HEK293 (cell line): ENCODE measurements around the gene PATL2.

Source experiments
- CTCF ChIA-PET: fragments of 350-600 bp; formaldehyde crosslinking; extraction: SDS; loops from one replicate; lab custom pipeline; 2021; ENCODE audit warnings: antibody characterized with exemption; lab: Yijun Ruan, JAX
- POLR2A ChIA-PET: fragments of 300-600 bp; formaldehyde crosslinking; extraction: SDS; loops from one replicate; lab custom pipeline; 2020; ENCODE audit warnings: antibody characterized with exemption, inconsistent platforms; lab: Yijun Ruan, JAX
- H3K27ac ChIP-seq: fragments of 200-500 bp; sonication (Bioruptor generic); 2 replicates; pipeline ENCODE4 v1.5.1; 2014; ENCODE audit warnings: low read depth, low read length, control low read depth, inconsistent platforms; ENCODE audit errors: extremely low read depth
- H3K36me3 ChIP-seq, 2 experiments: fragments of 200-500 bp in 1 of 2; sonication (Bioruptor generic) in 1 of 2; 1 replicate in 1 of 2; 2 replicates in 1 of 2; pipeline ENCODE4 v1.5.1; 2014 to 2017; ENCODE audit warnings: inconsistent platforms in 2 of 2, low read length in 2 of 2; ENCODE audit not compliant: control insufficient read depth in 2 of 2, insufficient read depth in 1 of 2
- H3K4me1 ChIP-seq: fragments of 200-500 bp; sonication (Bioruptor generic); 2 replicates; pipeline ENCODE4 v1.5.1; 2014; ENCODE audit warnings: mild to moderate bottlenecking, low read length, inconsistent platforms; ENCODE audit not compliant: control insufficient read depth, insufficient read depth
- H3K4me3 ChIP-seq: 2 replicates; pipeline ENCODE4 v1.5.1; 2011; ENCODE audit warnings: low read depth, mild to moderate bottlenecking, control low read depth, low read length, moderate library complexity
- H3K9me3 ChIP-seq: fragments of 200-500 bp; sonication (Bioruptor generic); 2 replicates; pipeline ENCODE4 v1.5.1; 2014; ENCODE audit warnings: low read depth, low read length, inconsistent platforms; ENCODE audit not compliant: control insufficient read depth, insufficient read depth
- GLI2 ChIP-seq: fragments of 450-650 bp; formaldehyde crosslinking; IDR thresholded peaks from 2 replicates; pipeline ENCODE4; 2017; ENCODE audit warnings: missing biosample characterization, missing genetic modification characterization, low read depth, borderline replicate concordance
- GLIS2 ChIP-seq: fragments of 450-650 bp; formaldehyde crosslinking; IDR thresholded peaks from 2 replicates; pipeline ENCODE4 v1.5.1; 2016; ENCODE audit warnings: missing biosample characterization, missing genetic modification characterization
- MEIS1 ChIP-seq: sonication (generic); formaldehyde crosslinking; IDR thresholded peaks from 2 replicates; pipeline ENCODE4 v1.8.1; 2022; ENCODE audit warnings: missing genetic modification reagents, mild to moderate bottlenecking, borderline replicate concordance
- SCRT1 ChIP-seq: fragments of 450-650 bp; formaldehyde crosslinking; IDR thresholded peaks from 2 replicates; pipeline ENCODE4 v1.5.1; 2016; ENCODE audit warnings: missing biosample characterization, missing genetic modification characterization, borderline replicate concordance
- ZBTB10 ChIP-seq: fragments of 450-650 bp; formaldehyde crosslinking; IDR thresholded peaks from 2 replicates; pipeline ENCODE4 v1.5.1; 2016; ENCODE audit warnings: missing biosample characterization, missing genetic modification characterization
- ZBTB11 ChIP-seq: fragments of 450-650 bp; formaldehyde crosslinking; conservative IDR thresholded peaks from 2 replicates; pipeline ENCODE4 v1.5.1; 2016; ENCODE audit warnings: low read depth, missing biosample characterization, missing genetic modification characterization
- ZBTB17 ChIP-seq: fragments of 450-650 bp; formaldehyde crosslinking; IDR thresholded peaks from 2 replicates; pipeline ENCODE4 v1.5.1; 2016; ENCODE audit warnings: missing biosample characterization, missing genetic modification characterization
- ZBTB21 ChIP-seq: fragments of 450-650 bp; formaldehyde crosslinking; IDR thresholded peaks from 2 replicates; pipeline ENCODE4 v1.5.1; 2017; ENCODE audit warnings: missing biosample characterization, missing genetic modification characterization
- ZNF274 ChIP-seq, 2 experiments: fragments of 200-500 bp in 1 of 2; fragments of 450-650 bp in 1 of 2; sonication (Bioruptor generic) in 1 of 2; formaldehyde crosslinking in 1 of 2; IDR thresholded peaks; 2 replicates each; pipeline versions ENCODE4 v1.5.1 to v1.6.1; 2014 to 2016; ENCODE audit warnings: borderline replicate concordance in 1 of 2, inconsistent platforms in 1 of 2, low read length in 1 of 2, missing biosample characterization in 1 of 2, missing genetic modification characterization in 1 of 2
- ZNF426 ChIP-seq: fragments of 450-650 bp; formaldehyde crosslinking; IDR thresholded peaks from 2 replicates; pipeline ENCODE4 v1.5.1; 2017; ENCODE audit warnings: missing biosample characterization, missing genetic modification characterization, mild to moderate bottlenecking, inconsistent platforms, moderate library complexity
- ZNF580 ChIP-seq: fragments of 450-650 bp; formaldehyde crosslinking; IDR thresholded peaks from 2 replicates; pipeline ENCODE4 v1.5.1; 2016; ENCODE audit warnings: missing biosample characterization, missing genetic modification characterization
- ZNF600 ChIP-seq: fragments of 450-650 bp; formaldehyde crosslinking; IDR thresholded peaks from 2 replicates; pipeline ENCODE4 v1.5.1; 2016; ENCODE audit warnings: missing biosample characterization, missing genetic modification characterization
- ZNF624 ChIP-seq: fragments of 450-650 bp; formaldehyde crosslinking; IDR thresholded peaks from 2 replicates; pipeline ENCODE4 v1.5.1; 2017; ENCODE audit warnings: missing biosample characterization, missing genetic modification characterization
- ZNF677 ChIP-seq: fragments of 450-650 bp; IDR thresholded peaks from 2 replicates; pipeline ENCODE4 v1.5.0; 2018; ENCODE audit warnings: missing biosample characterization, mild to moderate bottlenecking, missing genetic modification characterization, moderate library complexity
- TF ChIP-seq, protein P1 (sequence below): fragments of 450-650 bp; formaldehyde crosslinking; IDR thresholded peaks from 2 replicates; pipeline ENCODE4 v1.5.1; 2016; ENCODE audit warnings: missing biosample characterization, missing genetic modification characterization
- TF ChIP-seq, protein P2 (sequence below): fragments of 450-650 bp; IDR thresholded peaks from 2 replicates; pipeline ENCODE4 v1.5.1; 2018; ENCODE audit warnings: missing biosample characterization, missing genetic modification characterization

Gene PATL2

DNA sequence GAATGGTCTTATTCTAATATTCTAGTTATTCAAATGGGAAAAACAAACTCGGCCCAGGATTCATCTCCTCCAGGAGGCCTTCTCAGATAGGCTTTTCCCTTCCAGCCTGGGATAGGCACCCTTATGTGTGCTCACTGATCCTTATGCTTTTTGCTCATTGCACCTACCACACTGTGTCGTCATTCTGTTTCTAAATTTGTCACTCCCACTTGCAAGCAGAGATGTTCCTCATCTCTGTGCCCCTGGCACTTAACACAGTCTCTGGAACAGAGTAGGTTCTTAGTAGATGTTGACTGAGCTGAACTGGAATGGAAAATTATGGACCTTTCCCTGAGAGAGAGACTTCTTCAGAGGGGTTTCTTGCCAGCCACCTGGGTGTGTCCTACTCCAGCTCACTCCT, 28.9 kb downstream of the PATL2 start:
- H3K36me3 ChIP-seq, result no peaks in the 10 kb centered on the region
- ChIA-PET POLR2A (interaction anchor here (2.5 kb wide), 1 partner anchor 29 kb away, joined by 15 read pairs; the partner anchor contains the start of genes B2M and PATL2), CTCF (interaction anchor here (0.5 to 1.3 kb wide), 3 partner anchors 10 to 81 kb away, joined by 3 to 6 read pairs (median 3); no protein-coding TSS in a partner anchor)
- peaks cover 3% of the 10 kb centered on the region; the same call in 1 of the 2 replicates for H3K4me1 ChIP-seq
- TF ChIP-seq ZNF426 (tag by site-specific recombination), result no peak
- peak; percentile 54 for TF ChIP-seq ZBTB17
- H3K4me3 ChIP-seq, result no peak overlapping the region
- no peak overlapping the region for H3K27ac ChIP-seq
- no peaks in the 10 kb centered on the region for H3K9me3 ChIP-seq

DNA sequence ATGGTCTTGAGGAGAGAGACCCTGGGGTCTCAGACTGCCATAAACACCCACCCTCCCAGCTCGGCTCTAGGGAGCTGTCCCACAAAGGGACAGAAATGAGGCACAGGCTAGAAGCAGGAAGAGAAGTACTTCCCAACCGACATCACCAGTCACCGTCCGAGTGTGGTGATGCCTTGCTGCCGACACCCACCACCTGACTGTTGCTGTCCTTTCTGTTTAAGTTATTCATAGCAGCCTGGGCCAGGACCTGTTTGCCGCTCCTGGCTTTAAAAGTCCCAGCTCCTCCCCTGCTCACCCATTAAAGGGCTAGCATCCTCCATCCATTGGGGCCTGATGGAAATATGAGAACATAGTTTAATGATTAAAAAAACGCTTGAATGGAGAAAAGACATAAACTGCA, 34.4 kb downstream of the PATL2 start:
- ChIA-PET POLR2A (no interaction called here), CTCF (no interaction called here)
- H3K4me1 ChIP-seq, result no peaks in the 10 kb centered on the region
- no peaks in the 10 kb centered on the region for H3K36me3 ChIP-seq
- no peaks in the 10 kb centered on the region for H3K9me3 ChIP-seq
- no peak overlapping the region for H3K4me3 ChIP-seq
- H3K27ac ChIP-seq, result no peak overlapping the region
- no peak for TF ChIP-seq ZNF677

- H3K9me3 ChIP-seq, result no peaks in the 10 kb centered on the region
- TF ChIP-seq ZBTB10 (tag by site-specific recombination) (no peak), SCRT1 (tag by site-specific recombination) (no peak), ZBTB11 (tag by site-specific recombination) (no peak), ZNF600 (tag by site-specific recombination) (no peak), ZNF274 (IDR thresholded peaks at IDR 0.05; ENCODE audit: low read length) (no peak), ZNF274 (tag by site-specific recombination; IDR thresholded peaks at IDR 0.05; ENCODE audit: borderline replicate concordance) (no peak), MEIS1 (CRISPR knock-in tag) (no peak), ZNF580 (tag by site-specific recombination) (no peak), GLIS2 (tag by site-specific recombination) (no peak), ZBTB21 (no peak), GLI2 (tag by site-specific recombination) (no peak), ZNF624 (tag by site-specific recombination) (no peak)
- TF ChIP-seq, protein P1, sequence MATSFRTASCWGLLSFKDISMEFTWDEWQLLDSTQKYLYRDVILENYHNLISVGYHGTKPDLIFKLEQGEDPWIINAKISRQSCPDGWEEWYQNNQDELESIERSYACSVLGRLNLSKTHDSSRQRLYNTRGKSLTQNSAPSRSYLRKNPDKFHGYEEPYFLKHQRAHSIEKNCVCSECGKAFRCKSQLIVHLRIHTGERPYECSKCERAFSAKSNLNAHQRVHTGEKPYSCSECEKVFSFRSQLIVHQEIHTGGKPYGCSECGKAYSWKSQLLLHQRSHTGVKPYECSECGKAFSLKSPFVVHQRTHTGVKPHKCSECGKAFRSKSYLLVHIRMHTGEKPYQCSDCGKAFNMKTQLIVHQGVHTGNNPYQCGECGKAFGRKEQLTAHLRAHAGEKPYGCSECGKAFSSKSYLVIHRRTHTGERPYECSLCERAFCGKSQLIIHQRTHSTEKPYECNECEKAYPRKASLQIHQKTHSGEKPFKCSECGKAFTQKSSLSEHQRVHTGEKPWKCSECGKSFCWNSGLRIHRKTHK, result no peak
- TF ChIP-seq, protein P2, sequence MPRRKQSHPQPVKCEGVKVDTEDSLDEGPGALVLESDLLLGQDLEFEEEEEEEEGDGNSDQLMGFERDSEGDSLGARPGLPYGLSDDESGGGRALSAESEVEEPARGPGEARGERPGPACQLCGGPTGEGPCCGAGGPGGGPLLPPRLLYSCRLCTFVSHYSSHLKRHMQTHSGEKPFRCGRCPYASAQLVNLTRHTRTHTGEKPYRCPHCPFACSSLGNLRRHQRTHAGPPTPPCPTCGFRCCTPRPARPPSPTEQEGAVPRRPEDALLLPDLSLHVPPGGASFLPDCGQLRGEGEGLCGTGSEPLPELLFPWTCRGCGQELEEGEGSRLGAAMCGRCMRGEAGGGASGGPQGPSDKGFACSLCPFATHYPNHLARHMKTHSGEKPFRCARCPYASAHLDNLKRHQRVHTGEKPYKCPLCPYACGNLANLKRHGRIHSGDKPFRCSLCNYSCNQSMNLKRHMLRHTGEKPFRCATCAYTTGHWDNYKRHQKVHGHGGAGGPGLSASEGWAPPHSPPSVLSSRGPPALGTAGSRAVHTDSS (tag by site-specific recombination), result no peak
- TF ChIP-seq, all 188 proteins: peak for 0
- Histone ChIP-seq H3K4me3 (no peak overlapping the region), H3K36me3 (no peaks in the 10 kb centered on the region), H3K27ac (no peak overlapping the region), H3K4me1 (no peaks in the 10 kb centered on the region)
- ChIA-PET CTCF (no interaction called here), POLR2A (no interaction called here)
Measured at GRCh38 chr15:44675911-44676310, 35.2 kb downstream of the PATL2 start.
